HepG2 (cell line): ENCODE measurements around the gene PCYT2. TPM values are rescaled to one million over a fixed set of nuclear protein-coding genes. Genes with fewer than 3 reads are reported as not detected.
A peak's percentile ranks its signal among the peaks of the same experiment; 100 is the strongest.

Source experiments
- BORCS8-MEF2B ChIP-seq: sonication (generic); formaldehyde crosslinking; IDR thresholded peaks from 2 replicates; pipeline ENCODE4 v1.8.0; 2022; ENCODE audit warnings: mild to moderate bottlenecking, missing genetic modification reagents
- CAMTA2 ChIP-seq: sonication (generic); formaldehyde crosslinking; IDR thresholded peaks from 2 replicates; pipeline ENCODE4 v1.4.0; 2020; ENCODE audit warnings: mild to moderate bottlenecking, missing genetic modification reagents, borderline replicate concordance
- CHD4 ChIP-seq: fragments of 200-600 bp; sonication (generic); IDR thresholded peaks from 2 replicates; pipeline ENCODE4 v1.7.0; 2017; ENCODE audit warnings: mild to moderate bottlenecking, low read length, borderline replicate concordance
- CSRNP1 ChIP-seq: sonication (generic); formaldehyde crosslinking; IDR thresholded peaks from 2 replicates; pipeline ENCODE4 v1.8.1; 2023; ENCODE audit warnings: mild to moderate bottlenecking, missing genetic modification reagents
- ESRRA ChIP-seq: sonication (generic); formaldehyde crosslinking; IDR thresholded peaks from 2 replicates; pipeline ENCODE4 v1.5.1; 2020; ENCODE audit warnings: mild to moderate bottlenecking, low read depth, missing genetic modification reagents
- FOXO1 ChIP-seq: sonication (generic); formaldehyde crosslinking; IDR thresholded peaks from 2 replicates; pipeline ENCODE4 v1.4.0; 2020; ENCODE audit warnings: missing genetic modification reagents
- GTF3A ChIP-seq: sonication (generic); formaldehyde crosslinking; conservative IDR thresholded peaks from 2 replicates; pipeline ENCODE4 v1.4.0; 2020; ENCODE audit warnings: mild to moderate bottlenecking, missing genetic modification reagents
- IKZF5 ChIP-seq: IDR thresholded peaks from 2 replicates; pipeline ENCODE4 v1.6.1; 2018; ENCODE audit warnings: missing genetic modification reagents, mild to moderate bottlenecking, missing compliant biosample characterization
- KDM5B ChIP-seq: sonication (generic); formaldehyde crosslinking; IDR thresholded peaks from 2 replicates; pipeline ENCODE4 v1.4.0; 2020; ENCODE audit warnings: missing genetic modification reagents, mild to moderate bottlenecking, borderline replicate concordance
- MZF1 ChIP-seq: sonication (generic); formaldehyde crosslinking; IDR thresholded peaks from 2 replicates; pipeline ENCODE4 v1.8.1; 2023; ENCODE audit warnings: mild to moderate bottlenecking, missing genetic modification reagents, borderline replicate concordance
- NBN ChIP-seq: fragments of 450-650 bp; conservative IDR thresholded peaks from 2 replicates; pipeline ENCODE4 v1.6.1; 2017
- NCOA1 ChIP-seq: sonication (generic); formaldehyde crosslinking; IDR thresholded peaks from 2 replicates; pipeline ENCODE4 v1.9.0; 2021; ENCODE audit warnings: missing genetic modification reagents
- PAF1 ChIP-seq: IDR thresholded peaks from 2 replicates; pipeline ENCODE4 v1.6.1; 2016; ENCODE audit warnings: missing genetic modification reagents, missing compliant biosample characterization
- POGZ ChIP-seq: sonication (generic); formaldehyde crosslinking; IDR thresholded peaks from 2 replicates; pipeline ENCODE4 v1.4.0; 2020; ENCODE audit warnings: mild to moderate bottlenecking, missing genetic modification reagents
- SMARCE1 ChIP-seq: fragments of 450-650 bp; IDR thresholded peaks from 2 replicates; pipeline ENCODE4 v1.6.1; 2017; ENCODE audit warnings: borderline replicate concordance
- SNAPC2 ChIP-seq: sonication (generic); formaldehyde crosslinking; IDR thresholded peaks from 2 replicates; pipeline ENCODE4 v1.8.1; 2022; ENCODE audit warnings: mild to moderate bottlenecking, missing genetic modification reagents
- TAF1 ChIP-seq: sonication (generic); formaldehyde crosslinking; IDR thresholded peaks from 2 replicates; pipeline ENCODE4 v1.4.0; 2020; ENCODE audit warnings: missing genetic modification reagents
- TFDP2 ChIP-seq: sonication (generic); formaldehyde crosslinking; IDR thresholded peaks from 2 replicates; pipeline ENCODE4 v1.4.0; 2020; ENCODE audit warnings: missing genetic modification reagents
- TMF1 ChIP-seq: sonication (generic); formaldehyde crosslinking; IDR thresholded peaks from 2 replicates; pipeline ENCODE4 v1.8.1; 2022; ENCODE audit warnings: low read depth, missing genetic modification reagents
- ZBTB20 ChIP-seq: sonication (generic); formaldehyde crosslinking; IDR thresholded peaks from 2 replicates; pipeline ENCODE4 v1.8.1; 2023; ENCODE audit warnings: missing genetic modification reagents, low read depth, mild to moderate bottlenecking, borderline replicate concordance
- ZMYM2 ChIP-seq: sonication (generic); formaldehyde crosslinking; IDR thresholded peaks from 2 replicates; pipeline ENCODE4 v1.8.0; 2022; ENCODE audit warnings: mild to moderate bottlenecking, missing genetic modification reagents
- ZNF224 ChIP-seq: sonication (generic); formaldehyde crosslinking; IDR thresholded peaks from 2 replicates; pipeline ENCODE4 v1.5.0; 2020; ENCODE audit warnings: mild to moderate bottlenecking, missing genetic modification reagents
- ZNF496 ChIP-seq: sonication (generic); formaldehyde crosslinking; IDR thresholded peaks from 2 replicates; pipeline ENCODE4 v1.8.1; 2023; ENCODE audit warnings: mild to moderate bottlenecking, moderate library complexity, missing genetic modification reagents; ENCODE audit not compliant: insufficient replicate concordance
- ZNF724P ChIP-seq: sonication (generic); formaldehyde crosslinking; IDR thresholded peaks from 2 replicates; pipeline ENCODE4 v1.8.0; 2022; ENCODE audit warnings: missing genetic modification reagents, borderline replicate concordance
- ZNF772 ChIP-seq: sonication (generic); formaldehyde crosslinking; IDR thresholded peaks from 2 replicates; pipeline ENCODE4 v1.5.0; 2020; ENCODE audit warnings: mild to moderate bottlenecking, missing genetic modification reagents
- ZUFSP ChIP-seq: sonication (generic); formaldehyde crosslinking; IDR thresholded peaks from 2 replicates; pipeline ENCODE4 v1.9.0; 2021; ENCODE audit warnings: missing genetic modification reagents, mild to moderate bottlenecking, borderline replicate concordance
- polyA plus RNA-seq, 8 experiments: library from polyadenylated mRNA; depleted of rRNA in 3 of 8; stranded (reverse) in 7 of 8; unstranded in 1 of 8; fragments of >200 nt; fragmentation: Illumina TruSeq in 4 of 8; extraction: Trizol in 4 of 8; gene quantifications; 2 replicates each; pipeline versions ENCODE4 v1.2.1 to v1.2.3, GENCODE V29; 2011 to 2016; ENCODE audit warnings: low read depth in 4 of 8, missing spikeins in 1 of 8, mixed read lengths in 1 of 8; ENCODE audit not compliant: insufficient read depth in 1 of 8
- total RNA-seq, 5 experiments: library from RNA; depleted of rRNA; stranded (reverse); fragments of >200 nt; fragmentation: Illumina TruSeq; extraction: Trizol; gene quantifications; 2 replicates each; pipeline ENCODE4 v1.2.3, GENCODE V29; 2016; ENCODE audit warnings: low read depth in 1 of 5

Gene PCYT2
- total and polyA plus RNA-seq, 2 of the 13 experiments (the other 11 are each of a cell fraction or from before 2014, with no cell fraction given): 147 to 297 TPM

- TF ChIP-seq IKZF5 (CRISPR knock-in tag) (no peak), CHD4 (no peak), TMF1 (CRISPR knock-in tag) (0 out of 2 replicates have a peak, but pooled peaks have one; percentile 6), SMARCE1 (0 out of 2 replicates have a peak, but pooled peaks have one; percentile 13), ZNF224 (0 out of 2 replicates have a peak, but pooled peaks have one; percentile 51), SNAPC2 (no peak), BORCS8-MEF2B (CRISPR knock-in tag) (no peak), POGZ (CRISPR knock-in tag) (no peak), ZNF772 (CRISPR knock-in tag) (no peak; the same call in 1 of the 2 replicates), ZNF496 (CRISPR knock-in tag) (no peak), ZUFSP (CRISPR knock-in tag) (no peak), PAF1 (CRISPR knock-in tag) (no peak), FOXO1 (CRISPR knock-in tag) (no peak; the same call in 1 of the 2 replicates), ESRRA (CRISPR knock-in tag) (no peak), GTF3A (CRISPR knock-in tag) (no peak), MZF1 (no peak), ZMYM2 (CRISPR knock-in tag) (no peak), CSRNP1 (CRISPR knock-in tag) (no peak; the same call in 1 of the 2 replicates), NCOA1 (CRISPR knock-in tag) (no peak; the same call in 1 of the 2 replicates), TFDP2 (CRISPR knock-in tag) (no peak), CAMTA2 (CRISPR knock-in tag) (no peak), KDM5B (CRISPR knock-in tag) (no peak), ZBTB20 (CRISPR knock-in tag) (no peak), NBN (no peak), ZNF724P (CRISPR knock-in tag) (peak; percentile 34; the same call in 1 of the 2 replicates), TAF1 (no peak)
These were observed 48.3 kb upstream of the PCYT2 start (continued) for GRCh38 chr17:81959362-81960129.
